Heart right ventricle (tissue), 16 donors: ENCODE results near the gene MTMR3. TPM values are rescaled to one million over a fixed set of nuclear protein-coding genes. Genes with fewer than 3 reads are reported as not detected.

Experiments
- ATAC-seq, 8 donors: fragments of 200-7000 bp; cut with Tn5 transposase; one replicate each; pipeline ENCODE4 v1.9.1; 2020; ENCODE audit warnings: mild to moderate bottlenecking in 8 of 8, moderate library complexity in 8 of 8, moderate number of reproducible peaks in 1 of 8
- DNase-seq, 2 donors: peaks; one replicate each; pipeline ENCODE4 v3.0.0-alpha.2; 2020
- H3K27ac ChIP-seq, 10 donors: fragments of 200-600 bp; sonication (generic) in 2 of 10; one replicate each; pipeline versions ENCODE4 v1.5.0 to v1.8.0; 2020 to 2022; ENCODE audit warnings: mild to moderate bottlenecking in 3 of 10
- H3K27me3 ChIP-seq, 7 donors: fragments of 200-600 bp; one replicate each; pipeline ENCODE4 v1.8.0; 2021 to 2022; ENCODE audit warnings: mild to moderate bottlenecking in 2 of 7
- H3K36me3 ChIP-seq, 9 donors: fragments of 200-600 bp; sonication (generic) in 1 of 9; one replicate each; pipeline versions ENCODE4 v1.5.0 to v1.8.0; 2020 to 2022; ENCODE audit warnings: mild to moderate bottlenecking in 2 of 9
- H3K4me1 ChIP-seq, 9 donors: fragments of 200-600 bp; sonication (generic) in 1 of 9; one replicate each; pipeline versions ENCODE4 v1.5.0 to v1.8.0; 2020 to 2022; ENCODE audit warnings: mild to moderate bottlenecking in 4 of 9
- H3K4me3 ChIP-seq, 10 donors: fragments of 200-600 bp; sonication (generic) in 2 of 10; one replicate each; pipeline versions ENCODE4 v1.5.0 to v1.8.0; 2020 to 2022; ENCODE audit warnings: mild to moderate bottlenecking in 7 of 10, moderate library complexity in 2 of 10
- H3K9me3 ChIP-seq, 11 donors: fragments of 200-600 bp in 10 of 11; sonication (generic) in 2 of 11; one replicate each; pipeline versions ENCODE4 v1.5.0 to v1.8.0; 2013 to 2022; ENCODE audit warnings: mild to moderate bottlenecking in 2 of 11, control low read depth in 1 of 11, moderate library complexity in 1 of 11
- WGBS, 2 donors: extraction: QIAGEN DNeasy Blood & Tissue Kit; methylation state at CpG; one replicate each; pipeline ENCODE4 v1.1.7; 2013; ENCODE audit warnings: inconsistent platforms in 1 of 2; 5-methylcytosine and 5-hydroxymethylcytosine counted together
- intact Hi-C, 10 donors: fragments of 100-400 bp; cut with DNase I; formaldehyde crosslinking; loops; one replicate each; pipeline versions ENCODE4 v1.11.1 to v1.14.2; 2022
- polyA plus RNA-seq, 2 donors: library from polyadenylated mRNA; stranded (reverse); fragments of 200-250 nt; gene quantifications; one replicate each; pipeline ENCODE4 v1.2.3, GENCODE V29; 2013
- total RNA-seq, 10 donors: library from RNA; stranded (reverse); fragmentation: NEBNext Ultra II Directional in 3 of 10; extraction: Animal tissue kit (Norgen Biotek cat#: 25700) in 3 of 10; gene quantifications; one replicate each; pipeline versions ENCODE4 v1.2.1 to v1.2.4, GENCODE V29; 2021 to 2023
- TF ChIP-seq, protein P1 (sequence below), 9 donors: fragments of 200-600 bp; sonication (generic) in 2 of 9; IDR thresholded peaks; one replicate each; pipeline versions ENCODE4 v1.5.0 to v1.8.0; 2021 to 2022; ENCODE audit warnings: antibody characterized with exemption in 9 of 9, mild to moderate bottlenecking in 5 of 9, moderate library complexity in 1 of 9
- donor health status: Arrhythmogenic right ventricular cardiomyopathy.
- donor health status: ischemic (EF 13 %, LVEDD 7.1; RV severe dilation, severe dysfunction).
- donor health status: healthy with polysubstance abuse.
- donor health status: DM: no; HTN: yes; CAD: no.
- donor health status: DM: no; HTN: no; CAD: no.
- donor health status: ischemic (EF 25% LVEDD 6.9; RV normal size, moderate dysfunction).
- donor health status: ischemic (EF 25% LVEDD 5.7; RV mildly dilated, moderate dysfunction).
- donor health status: healthy.
- donor health status: DM: yes; HTN: yes; CAD: no.
- donor health status: Ischemic cardiomyopathy.
- donor health status: ischemic (EF 35%, LVEDD 5.7; RV mildly dilated, moderate dysfunction).
- donor health status: nonischemic (EF 11% LVEDD 7.7; RV severe dilation, severe dysfunction).
- donor health status: DM: yes; HTN: yes; CAD: no.
- donor health status: PGD.
- donor health status: ischemic (EF 29% LVEDD 5.4; RV normal size, mild dysfunction).
- donor health status: nonischemic (EF 23%, LVEDD 6.1; RV moderate dilation, normal function).

Gene MTMR3
- total and polyA plus RNA-seq, 12 donors: 9.8 to 42.9 (median 34.6) TPM

DNA sequence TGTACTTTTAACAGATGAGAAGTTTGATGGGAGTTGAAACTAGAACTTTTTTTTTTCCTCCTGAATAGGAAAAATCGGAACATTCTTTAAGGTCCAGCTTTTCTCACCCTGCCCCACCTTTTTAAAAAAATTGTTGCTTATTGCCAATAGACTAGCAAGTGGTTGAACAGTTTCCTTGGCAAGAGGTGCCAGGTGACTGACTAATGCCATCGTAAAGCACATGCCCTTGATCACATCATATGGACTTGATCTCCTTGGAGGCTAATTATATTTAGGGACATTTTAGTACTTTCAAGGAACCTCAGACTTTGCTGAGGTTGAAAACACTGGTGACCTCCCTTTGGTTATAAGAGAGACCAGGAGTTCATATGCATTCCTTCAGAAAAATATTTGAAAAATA, 57.6 kb downstream of the MTMR3 start:
- WGBS, 2 donors: 89 to 95% methylated on average over 2 of the region's 2 CpGs
- intact Hi-C loops: loop anchor here in 1 of 10 donors (10.0 kb wide), 1 partner anchor 56 kb away; the partner anchor contains the start of gene MTMR3
- Histone ChIP-seq H3K9me3 (no peaks in the 10 kb centered on the region), H3K27ac (no peak overlapping the region), H3K27me3 (no peaks in the 10 kb centered on the region), H3K4me1 (peaks cover 0 to 50% (median 29%) of the 10 kb centered on the region in 9 donors), H3K4me3 (no peak overlapping the region), H3K36me3 (no peaks in the 10 kb centered on the region)
- TF ChIP-seq, protein P1, sequence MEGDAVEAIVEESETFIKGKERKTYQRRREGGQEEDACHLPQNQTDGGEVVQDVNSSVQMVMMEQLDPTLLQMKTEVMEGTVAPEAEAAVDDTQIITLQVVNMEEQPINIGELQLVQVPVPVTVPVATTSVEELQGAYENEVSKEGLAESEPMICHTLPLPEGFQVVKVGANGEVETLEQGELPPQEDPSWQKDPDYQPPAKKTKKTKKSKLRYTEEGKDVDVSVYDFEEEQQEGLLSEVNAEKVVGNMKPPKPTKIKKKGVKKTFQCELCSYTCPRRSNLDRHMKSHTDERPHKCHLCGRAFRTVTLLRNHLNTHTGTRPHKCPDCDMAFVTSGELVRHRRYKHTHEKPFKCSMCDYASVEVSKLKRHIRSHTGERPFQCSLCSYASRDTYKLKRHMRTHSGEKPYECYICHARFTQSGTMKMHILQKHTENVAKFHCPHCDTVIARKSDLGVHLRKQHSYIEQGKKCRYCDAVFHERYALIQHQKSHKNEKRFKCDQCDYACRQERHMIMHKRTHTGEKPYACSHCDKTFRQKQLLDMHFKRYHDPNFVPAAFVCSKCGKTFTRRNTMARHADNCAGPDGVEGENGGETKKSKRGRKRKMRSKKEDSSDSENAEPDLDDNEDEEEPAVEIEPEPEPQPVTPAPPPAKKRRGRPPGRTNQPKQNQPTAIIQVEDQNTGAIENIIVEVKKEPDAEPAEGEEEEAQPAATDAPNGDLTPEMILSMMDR (IDR thresholded peaks at IDR 0.05): no peak
- ATAC-seq: no peak
- no peak for DNase-seq

DNA sequence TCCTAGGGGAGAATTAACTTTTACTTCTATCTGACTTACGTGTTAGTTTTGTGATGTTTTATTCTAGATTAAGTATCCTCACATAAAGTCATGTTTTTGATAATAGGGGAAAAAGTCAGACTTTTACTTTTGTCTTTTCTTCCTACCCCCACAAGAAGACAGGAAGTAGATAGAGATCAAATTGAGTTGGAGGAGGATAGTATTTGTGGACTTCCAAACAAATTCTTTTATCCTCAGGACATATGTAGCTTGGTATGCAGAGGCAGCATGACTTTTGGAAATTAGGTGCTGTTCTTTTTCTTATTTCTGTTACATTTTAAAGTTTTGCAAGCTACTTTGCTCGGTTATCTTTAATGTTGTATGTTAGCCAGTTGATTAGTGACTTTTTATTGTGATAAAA, 61.4 kb downstream of the MTMR3 start:
- Histone ChIP-seq H3K9me3 (no peaks in the 10 kb centered on the region), H3K27me3 (no peaks in the 10 kb centered on the region), H3K36me3 (no peaks in the 10 kb centered on the region), H3K4me1 (peaks cover 0 to 63% (median 51%) of the 10 kb centered on the region in 9 donors), H3K4me3 (no peak overlapping the region), H3K27ac (no peak overlapping the region)
- intact Hi-C loops: loop anchor here in 1 of 10 donors (10.0 kb wide), 1 partner anchor 60 kb away; the partner anchor contains the start of gene MTMR3
- no peak for ATAC-seq
- WGBS, 2 donors: 70 to 75% methylated on average over 2 of the region's 2 CpGs
- DNase-seq: no peak
- TF ChIP-seq, protein P1 (IDR thresholded peaks at IDR 0.05): no peak

DNA sequence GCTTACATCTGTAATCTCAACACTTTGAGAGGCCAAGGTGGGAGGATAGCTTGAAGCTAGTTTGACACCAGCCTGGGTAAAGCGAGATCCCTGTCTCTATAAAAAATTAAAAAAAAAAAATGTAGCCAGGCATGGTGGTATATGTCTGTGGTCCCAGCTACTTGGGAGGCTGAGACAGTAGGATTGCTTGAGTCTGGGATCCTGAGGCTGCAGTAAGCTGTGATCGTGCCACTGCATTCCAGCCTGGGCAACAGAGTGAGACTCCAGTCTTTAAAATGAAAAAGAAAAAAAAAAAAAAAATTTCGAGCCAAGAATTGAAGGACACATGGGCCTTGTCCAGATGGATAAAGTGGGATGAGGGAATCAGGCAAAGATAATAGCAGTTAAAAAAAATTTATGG, 62.5 kb downstream of the MTMR3 start:
- no peak for DNase-seq
- Histone ChIP-seq H3K36me3 (no peaks in the 10 kb centered on the region), H3K27me3 (no peaks in the 10 kb centered on the region), H3K27ac (no peak overlapping the region), H3K4me3 (no peak overlapping the region), H3K9me3 (no peaks in the 10 kb centered on the region), H3K4me1 (peaks cover 0 to 73% (median 59%) of the 10 kb centered on the region in 9 donors)
- intact Hi-C loops: loop anchor here in 1 of 10 donors (10.0 kb wide), 1 partner anchor 61 kb away; the partner anchor contains the start of gene MTMR3
- ATAC-seq: no peak
- 60 to 74% methylated on average over 3 of the region's 3 CpGs for WGBS, 2 donors
- TF ChIP-seq, protein P1 (IDR thresholded peaks at IDR 0.05): no peak

DNA sequence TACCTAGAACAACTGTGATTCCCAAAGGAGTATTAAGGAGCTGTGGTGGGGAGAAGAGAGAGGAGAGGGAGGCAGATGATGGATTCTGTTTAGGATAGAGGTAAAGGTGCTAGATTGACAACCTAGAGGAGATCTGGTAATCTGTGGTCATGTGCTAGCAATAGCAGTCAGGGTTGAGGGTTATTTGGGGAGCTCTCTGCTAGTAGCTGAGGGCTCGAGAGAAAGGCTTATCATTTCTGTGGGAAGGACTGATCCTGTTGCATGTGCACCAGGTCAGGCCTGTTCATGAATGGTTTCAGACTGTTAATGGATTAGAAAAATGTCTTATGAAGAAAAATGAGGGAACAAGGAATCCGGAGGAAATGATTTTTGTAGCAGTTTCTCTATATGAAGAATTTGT, 63.2 kb downstream of the MTMR3 start:
- peaks cover 0 to 74% (median 60%) of the 10 kb centered on the region in 9 donors for H3K4me1 ChIP-seq
- 55 to 63% methylated on average over 2 of the region's 2 CpGs for WGBS, 2 donors

More for the DNA sequence above, 63.2 kb downstream of the MTMR3 start:
- TF ChIP-seq, protein P1 (IDR thresholded peaks at IDR 0.05): no peak
- DNase-seq: no peak
- H3K27me3 ChIP-seq: no peaks in the 10 kb centered on the region
- ATAC-seq: peak in 4 of 8 donors; percentile 19 to 43 (median 31)
- intact Hi-C loops: loop anchor here in 1 of 10 donors (10.0 kb wide), 1 partner anchor 61 kb away; the partner anchor contains the start of gene MTMR3
- H3K4me3 ChIP-seq: no peak overlapping the region
- peak overlapping the region in 1 of 10 donors; percentile 25 for H3K27ac ChIP-seq
- H3K36me3 ChIP-seq: no peaks in the 10 kb centered on the region
- H3K9me3 ChIP-seq: no peaks in the 10 kb centered on the region
